Measurements from ENCODE around the gene PTPRU. TPM values are rescaled to one million over a fixed set of nuclear protein-coding genes. Genes with fewer than 3 reads are reported as not detected.

PTPRU gene
- total RNA-seq, 1 experiment from 2014 or later = 0.72 TPM

GRCh38 chr1:29356663-29357062 is 120.3 kb downstream of the PTPRU start:
- BruUV-seq (replicated peaks) = no TSS peak
- no peak for DNase-seq (ENCODE audit: low read depth, low spot score)
- peaks cover 5% of the 10 kb centered on the region for H3K27me3 ChIP-seq (ENCODE audit: control insufficient read depth, insufficient read depth, low read length)
- no peak overlapping the region for H3K27ac ChIP-seq (ENCODE audit: low read length)
- no peaks in the 10 kb centered on the region for H3K9me3 ChIP-seq (ENCODE audit: control insufficient read depth, insufficient read depth, low read depth, low read length)
- 0 out of 2 replicates have a peak, but pooled peaks have one; percentile 49 for ATAC-seq
- intact Hi-C loops (cut with micrococcal nuclease; ENCODE audit: unreplicated experiment) = no loop called here
- H3K4me1 ChIP-seq (ENCODE audit: control insufficient read depth, insufficient read depth, low read length) = no peaks in the 10 kb centered on the region
- ChIA-PET POLR2A (interaction anchor here (0.7 kb wide), 1 partner anchor 15 kb away, joined by 6 read pairs; no protein-coding TSS in a partner anchor), CTCF (interaction anchor here (0.7 kb wide), 1 partner anchor 59 kb away, joined by 6 read pairs; no protein-coding TSS in a partner anchor)
- H3K4me3 ChIP-seq (ENCODE audit: low read depth in 2 of 2, low read length in 2 of 2) = no peak overlapping the region
- in situ Hi-C loops (cut with HindIII; ENCODE audit: low pct_unique_long_range_greater_than_20kb, low sequenced_read_pairs) = no loop called here
- TF ChIP-seq POLR2AphosphoS5 (IDR thresholded peaks at IDR 0.05; ENCODE audit: low read depth, low read length) = no peak
- TF ChIP-seq CTCF (IDR thresholded peaks at IDR 0.05) = no peak
- no peak for TF ChIP-seq SIN3A (IDR thresholded peaks at IDR 0.05; ENCODE audit: borderline replicate concordance, insufficient read depth, low read depth, low read length)
- TF ChIP-seq REST (IDR thresholded peaks at IDR 0.05; ENCODE audit: insufficient read depth in 1 of 2, low read depth in 2 of 2, low read length in 1 of 2) = no peak
- no peak for TF ChIP-seq TCF7L2 (IDR thresholded peaks at IDR 0.05; ENCODE audit: low read depth, low read length)
- H3K36me3 ChIP-seq (ENCODE audit: control insufficient read depth, insufficient read depth, low read length) = no peaks in the 10 kb centered on the region

GRCh38 chr1:29357452-29357851 is 121.1 kb downstream of the PTPRU start:
- ATAC-seq (0 out of 2 replicates have a peak, but pooled peaks have one; percentile 26), DNase-seq (ENCODE audit: low read depth, low spot score) (no peak)
- POLR2A ChIA-PET = interaction anchor here (0.7 kb wide), 2 partner anchors 70 to 977 kb away, joined by 3 to 4 read pairs; no protein-coding TSS in a partner anchor
- CTCF ChIA-PET = interaction anchor here (0.6 kb wide), 1 partner anchor 331 kb away, joined by 3 read pairs; no protein-coding TSS in a partner anchor
- Histone ChIP-seq H3K4me1 (ENCODE audit: control insufficient read depth, insufficient read depth, low read length) (no peaks in the 10 kb centered on the region), H3K27me3 (ENCODE audit: control insufficient read depth, insufficient read depth, low read length) (peaks cover 5% of the 10 kb centered on the region), H3K4me3 (ENCODE audit: low read depth in 2 of 2, low read length in 2 of 2) (no peak overlapping the region), H3K9me3 (ENCODE audit: control insufficient read depth, insufficient read depth, low read depth, low read length) (no peaks in the 10 kb centered on the region), H3K36me3 (ENCODE audit: control insufficient read depth, insufficient read depth, low read length) (no peaks in the 10 kb centered on the region), H3K27ac (ENCODE audit: low read length) (no peak overlapping the region)
- in situ Hi-C loops (cut with HindIII; ENCODE audit: low pct_unique_long_range_greater_than_20kb, low sequenced_read_pairs) = no loop called here
- intact Hi-C loops (cut with micrococcal nuclease; ENCODE audit: unreplicated experiment) = no loop called here
- TF ChIP-seq CTCF (IDR thresholded peaks at IDR 0.05) = no peak
- TF ChIP-seq SIN3A (IDR thresholded peaks at IDR 0.05; ENCODE audit: borderline replicate concordance, insufficient read depth, low read depth, low read length) = no peak
- no peak for TF ChIP-seq POLR2AphosphoS5 (IDR thresholded peaks at IDR 0.05; ENCODE audit: low read depth, low read length)
- TF ChIP-seq REST (IDR thresholded peaks at IDR 0.05; ENCODE audit: insufficient read depth in 1 of 2, low read depth in 2 of 2, low read length in 1 of 2) = no peak
- no peak for TF ChIP-seq TCF7L2 (IDR thresholded peaks at IDR 0.05; ENCODE audit: low read depth, low read length)
- BruUV-seq (replicated peaks) = no TSS peak
